ENCODE data around the gene SLC4A1AP. TPM values are rescaled to one million over a fixed set of nuclear protein-coding genes. Genes with fewer than 3 reads are reported as not detected.

The SLC4A1AP gene
- total RNA-seq, 2 donors from 2014 or later, result 18.0 to 18.2 TPM

GRCh38 chr2:27636766-27637165 is 26.9 kb upstream of the SLC4A1AP start:
- Histone ChIP-seq H3K36me3 (peaks cover 74% of the 10 kb centered on the region), H3K4me1 (no peaks in the 10 kb centered on the region), H3K4me3 (no peak overlapping the region), H3K9me3 (no peaks in the 10 kb centered on the region), H3K27me3 (no peaks in the 10 kb centered on the region), H3K27ac (no peak overlapping the region)
- TF ChIP-seq CTCF (IDR thresholded peaks at IDR 0.05), result no peak
- DNase-seq (ENCODE audit: low spot score), result no peak

GRCh38 chr2:27638037-27638637 is 25.6 kb upstream of the SLC4A1AP start:
- TF ChIP-seq CTCF (IDR thresholded peaks at IDR 0.05), result no peak
- H3K27ac ChIP-seq, result no peak overlapping the region
- no peaks in the 10 kb centered on the region for H3K27me3 ChIP-seq
- H3K4me1 ChIP-seq, result no peaks in the 10 kb centered on the region
- H3K9me3 ChIP-seq, result no peaks in the 10 kb centered on the region
- H3K36me3 ChIP-seq, result peaks cover 85% of the 10 kb centered on the region
- no peak overlapping the region for H3K4me3 ChIP-seq
- no peak for DNase-seq (ENCODE audit: low spot score)

- H3K36me3 ChIP-seq, result peaks cover 88% of the 10 kb centered on the region
- H3K27ac ChIP-seq, result no peak overlapping the region
- no peaks in the 10 kb centered on the region for H3K27me3 ChIP-seq
- H3K4me1 ChIP-seq, result no peaks in the 10 kb centered on the region
- no peak for DNase-seq (ENCODE audit: low spot score)
- H3K9me3 ChIP-seq, result no peaks in the 10 kb centered on the region
- no peak overlapping the region for H3K4me3 ChIP-seq
- TF ChIP-seq CTCF (IDR thresholded peaks at IDR 0.05), result no peak
These were observed 25.0 kb upstream of the SLC4A1AP start for GRCh38 chr2:27638709-27639108.

GRCh38 chr2:27640722-27641245 is 22.9 kb upstream of the SLC4A1AP start:
- no peak for TF ChIP-seq CTCF (IDR thresholded peaks at IDR 0.05)
- peaks cover 76% of the 10 kb centered on the region for H3K36me3 ChIP-seq
- H3K4me3 ChIP-seq, result no peak overlapping the region
- no peak for DNase-seq (ENCODE audit: low spot score)
- H3K27ac ChIP-seq, result no peak overlapping the region
- H3K4me1 ChIP-seq, result no peaks in the 10 kb centered on the region
- H3K27me3 ChIP-seq, result no peaks in the 10 kb centered on the region
- no peaks in the 10 kb centered on the region for H3K9me3 ChIP-seq

- no peak for TF ChIP-seq CTCF (IDR thresholded peaks at IDR 0.05)
- H3K9me3 ChIP-seq, result no peaks in the 10 kb centered on the region
- no peaks in the 10 kb centered on the region for H3K27me3 ChIP-seq
- H3K36me3 ChIP-seq, result peaks cover 67% of the 10 kb centered on the region
- no peaks in the 10 kb centered on the region for H3K4me1 ChIP-seq
- no peak overlapping the region for H3K4me3 ChIP-seq
- no peak overlapping the region for H3K27ac ChIP-seq
- DNase-seq (ENCODE audit: low spot score), result no peak
These were observed 18.5 kb upstream of the SLC4A1AP start for GRCh38 chr2:27645197-27645596.

- H3K27ac ChIP-seq, result no peak overlapping the region
- peaks cover 66% of the 10 kb centered on the region for H3K36me3 ChIP-seq
- H3K4me1 ChIP-seq, result no peaks in the 10 kb centered on the region
- H3K27me3 ChIP-seq, result no peaks in the 10 kb centered on the region
- TF ChIP-seq CTCF (IDR thresholded peaks at IDR 0.05), result no peak
- no peak for DNase-seq (ENCODE audit: low spot score)
- no peak overlapping the region for H3K4me3 ChIP-seq
- H3K9me3 ChIP-seq, result no peaks in the 10 kb centered on the region
These were observed 16.4 kb upstream of the SLC4A1AP start for GRCh38 chr2:27647289-27647688.
